Measurements from ENCODE around the gene DNLZ. TPM values are rescaled to one million over a fixed set of nuclear protein-coding genes. Genes with fewer than 3 reads are reported as not detected.

Gene DNLZ
- total and polyA plus RNA-seq, 9 of the 15 experiments (the other 6 are each of a cell fraction or from before 2014, with no cell fraction given), result 0.17 to 44.6 (median 3.4) TPM

DNA sequence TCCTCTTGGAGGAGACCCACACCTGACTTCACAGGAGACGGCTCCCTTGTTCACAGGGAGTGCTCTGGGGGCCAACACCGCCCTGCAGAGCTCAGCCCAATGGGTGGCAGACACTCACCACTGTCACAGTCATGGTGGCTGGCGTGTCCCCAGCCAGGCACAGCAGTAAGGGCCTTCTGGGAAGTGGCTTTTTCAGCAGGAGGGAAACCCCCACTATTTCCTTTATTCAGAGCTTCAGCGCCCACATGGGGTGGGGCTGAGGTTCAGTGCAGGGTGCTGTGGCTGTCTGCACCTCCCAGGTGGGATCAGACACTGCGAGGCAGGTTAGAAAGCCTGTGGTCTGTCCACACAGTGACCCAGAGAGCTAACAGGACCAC, 40.0 kb upstream of the DNLZ start:
- CTCF ChIA-PET (ENCODE audit: low intra/inter-chr PET ratio), result no interaction called here
- H2AFZ ChIP-seq (ENCODE audit: low read depth, low read length), result no peak overlapping the region

More for the DNA sequence above, 40.0 kb upstream of the DNLZ start:
- BruUV-seq (replicated peaks), result no TSS peak
- intact Hi-C loops (cut with micrococcal nuclease) (no loop called here), in situ Hi-C loops (cut with MboI) (no loop called here)
- H3K9ac ChIP-seq (ENCODE audit: insufficient read depth in 1 of 2, low read depth in 2 of 2, low read length in 2 of 2), result peak overlapping the region in 1 of 2 experiments; percentile 8; a peak in 1 of 4 replicates
- no peaks in the 10 kb centered on the region for H3K9me1 ChIP-seq (ENCODE audit: control insufficient read depth, insufficient read depth, low read length)
- peaks cover 31% of the 10 kb centered on the region for H3K79me2 ChIP-seq (ENCODE audit: control insufficient read depth, insufficient read depth, low read length)
- TF ChIP-seq MAFF (IDR thresholded peaks at IDR 0.05; ENCODE audit: low read length), result no peak
- TF ChIP-seq, protein P1, sequence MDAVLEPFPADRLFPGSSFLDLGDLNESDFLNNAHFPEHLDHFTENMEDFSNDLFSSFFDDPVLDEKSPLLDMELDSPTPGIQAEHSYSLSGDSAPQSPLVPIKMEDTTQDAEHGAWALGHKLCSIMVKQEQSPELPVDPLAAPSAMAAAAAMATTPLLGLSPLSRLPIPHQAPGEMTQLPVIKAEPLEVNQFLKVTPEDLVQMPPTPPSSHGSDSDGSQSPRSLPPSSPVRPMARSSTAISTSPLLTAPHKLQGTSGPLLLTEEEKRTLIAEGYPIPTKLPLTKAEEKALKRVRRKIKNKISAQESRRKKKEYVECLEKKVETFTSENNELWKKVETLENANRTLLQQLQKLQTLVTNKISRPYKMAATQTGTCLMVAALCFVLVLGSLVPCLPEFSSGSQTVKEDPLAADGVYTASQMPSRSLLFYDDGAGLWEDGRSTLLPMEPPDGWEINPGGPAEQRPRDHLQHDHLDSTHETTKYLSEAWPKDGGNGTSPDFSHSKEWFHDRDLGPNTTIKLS (IDR thresholded peaks at IDR 0.05; ENCODE audit: borderline replicate concordance, low read depth), result no peak
- no peak for TF ChIP-seq CXXC5 (CRISPR knock-in tag; IDR thresholded peaks at IDR 0.05)
- no peak for TF ChIP-seq RBM39 (optimal IDR thresholded peaks at IDR 0.05; ENCODE audit: low read depth, low read length)
- TF ChIP-seq, protein P2, sequence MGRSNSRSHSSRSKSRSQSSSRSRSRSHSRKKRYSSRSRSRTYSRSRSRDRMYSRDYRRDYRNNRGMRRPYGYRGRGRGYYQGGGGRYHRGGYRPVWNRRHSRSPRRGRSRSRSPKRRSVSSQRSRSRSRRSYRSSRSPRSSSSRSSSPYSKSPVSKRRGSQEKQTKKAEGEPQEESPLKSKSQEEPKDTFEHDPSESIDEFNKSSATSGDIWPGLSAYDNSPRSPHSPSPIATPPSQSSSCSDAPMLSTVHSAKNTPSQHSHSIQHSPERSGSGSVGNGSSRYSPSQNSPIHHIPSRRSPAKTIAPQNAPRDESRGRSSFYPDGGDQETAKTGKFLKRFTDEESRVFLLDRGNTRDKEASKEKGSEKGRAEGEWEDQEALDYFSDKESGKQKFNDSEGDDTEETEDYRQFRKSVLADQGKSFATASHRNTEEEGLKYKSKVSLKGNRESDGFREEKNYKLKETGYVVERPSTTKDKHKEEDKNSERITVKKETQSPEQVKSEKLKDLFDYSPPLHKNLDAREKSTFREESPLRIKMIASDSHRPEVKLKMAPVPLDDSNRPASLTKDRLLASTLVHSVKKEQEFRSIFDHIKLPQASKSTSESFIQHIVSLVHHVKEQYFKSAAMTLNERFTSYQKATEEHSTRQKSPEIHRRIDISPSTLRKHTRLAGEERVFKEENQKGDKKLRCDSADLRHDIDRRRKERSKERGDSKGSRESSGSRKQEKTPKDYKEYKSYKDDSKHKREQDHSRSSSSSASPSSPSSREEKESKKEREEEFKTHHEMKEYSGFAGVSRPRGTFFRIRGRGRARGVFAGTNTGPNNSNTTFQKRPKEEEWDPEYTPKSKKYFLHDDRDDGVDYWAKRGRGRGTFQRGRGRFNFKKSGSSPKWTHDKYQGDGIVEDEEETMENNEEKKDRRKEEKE (IDR thresholded peaks at IDR 0.05; ENCODE audit: borderline replicate concordance in 1 of 2, control insufficient read depth in 1 of 2, low read depth in 2 of 2, low read length in 1 of 2), result no peak
- TF ChIP-seq ZBTB17 (CRISPR knock-in tag; IDR thresholded peaks at IDR 0.05), result no peak
- TF ChIP-seq ZC3H4 (CRISPR knock-in tag; IDR thresholded peaks at IDR 0.05; ENCODE audit: borderline replicate concordance), result no peak
- TF ChIP-seq, protein P3, sequence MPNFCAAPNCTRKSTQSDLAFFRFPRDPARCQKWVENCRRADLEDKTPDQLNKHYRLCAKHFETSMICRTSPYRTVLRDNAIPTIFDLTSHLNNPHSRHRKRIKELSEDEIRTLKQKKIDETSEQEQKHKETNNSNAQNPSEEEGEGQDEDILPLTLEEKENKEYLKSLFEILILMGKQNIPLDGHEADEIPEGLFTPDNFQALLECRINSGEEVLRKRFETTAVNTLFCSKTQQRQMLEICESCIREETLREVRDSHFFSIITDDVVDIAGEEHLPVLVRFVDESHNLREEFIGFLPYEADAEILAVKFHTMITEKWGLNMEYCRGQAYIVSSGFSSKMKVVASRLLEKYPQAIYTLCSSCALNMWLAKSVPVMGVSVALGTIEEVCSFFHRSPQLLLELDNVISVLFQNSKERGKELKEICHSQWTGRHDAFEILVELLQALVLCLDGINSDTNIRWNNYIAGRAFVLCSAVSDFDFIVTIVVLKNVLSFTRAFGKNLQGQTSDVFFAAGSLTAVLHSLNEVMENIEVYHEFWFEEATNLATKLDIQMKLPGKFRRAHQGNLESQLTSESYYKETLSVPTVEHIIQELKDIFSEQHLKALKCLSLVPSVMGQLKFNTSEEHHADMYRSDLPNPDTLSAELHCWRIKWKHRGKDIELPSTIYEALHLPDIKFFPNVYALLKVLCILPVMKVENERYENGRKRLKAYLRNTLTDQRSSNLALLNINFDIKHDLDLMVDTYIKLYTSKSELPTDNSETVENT (CRISPR knock-in tag; IDR thresholded peaks at IDR 0.05), result no peak
- TF ChIP-seq TAF7 (tag; IDR thresholded peaks at IDR 0.05), result no peak
- no peaks in the 10 kb centered on the region for H3K27me3 ChIP-seq (ENCODE audit: control insufficient read depth in 2 of 2, insufficient read depth in 2 of 2, low read length in 2 of 2)
- no peaks in the 10 kb centered on the region; the same call in 1 of the 2 replicates for H4K20me1 ChIP-seq (replicated peaks; ENCODE audit: control insufficient read depth, insufficient read depth, low read length)
- POLR2A ChIA-PET, result interaction anchor here (0.6 to 1.3 kb wide), 5 partner anchors 10 to 111 kb away, joined by 3 to 5 read pairs (median 3); partner anchors contain the start of gene DNLZ
- H3K9me3 ChIP-seq (replicated peaks; ENCODE audit: control insufficient read depth, insufficient read depth, low read depth, low read length), result no peaks in the 10 kb centered on the region
- H3K27ac ChIP-seq (ENCODE audit: extremely low read depth, low read depth, low read length), result no peak overlapping the region
- DNase-seq (ENCODE audit: extremely low read depth in 1 of 4, low spot score in 3 of 4) (no peak), ATAC-seq (no peak), FAIRE-seq (no peak)
- H3K4me3 ChIP-seq, result no peak overlapping the region
- H3K4me1 ChIP-seq (replicated peaks in 1 of 2; ENCODE audit: control insufficient read depth in 2 of 2, insufficient read depth in 2 of 2, low read length in 2 of 2), result peaks cover 5 to 51% of the 10 kb centered on the region in 2 experiments; a peak in 4 of 5 replicates
- peaks cover 71% of the 10 kb centered on the region for H3K36me3 ChIP-seq (ENCODE audit: control insufficient read depth, insufficient read depth, low read length)
- WGBS (ENCODE audit: insufficient coverage, low coverage, missing lambda C conversion rate), result 89% methylated on average over 5 of the region's 5 CpGs
- H3K4me2 ChIP-seq (ENCODE audit: insufficient read depth, low read length), result no peak overlapping the region

Measured in K562 (cell line).